H1 (cell line): ENCODE results near the gene ZKSCAN1. TPM values are rescaled to one million over a fixed set of nuclear protein-coding genes. Genes with fewer than 3 reads are reported as not detected.

Experiments
- CTCF ChIA-PET: fragments of 300-600 bp; sonication (Branson Sonifier 250); formaldehyde crosslinking; loops from one replicate; lab custom pipeline; 2021; ENCODE audit not compliant: partially characterized antibody; lab: Charles Lee
- POLR2A ChIA-PET: fragments of 300-600 bp; sonication (Branson Sonifier 250); formaldehyde crosslinking; loops from one replicate; lab custom pipeline; 2021; ENCODE audit warnings: inconsistent platforms; ENCODE audit not compliant: partially characterized antibody; lab: Charles Lee
- DNase-seq, 2 experiments: peaks; one replicate each; pipeline versions ENCODE4 v3.0.0 to v3.0.0-alpha.2; 2010 to 2022; ENCODE audit warnings: low spot score in 2 of 2, low read depth in 1 of 2, mixed read lengths in 1 of 2
- FAIRE-seq: peaks from 2 replicates; lab custom pipeline; 2011; peaks lifted over from hg19 to GRCh38; lab: Jason Lieb, UNC
- H2AFZ ChIP-seq: 2 replicates; pipeline ENCODE4 v1.8.1; 2012; ENCODE audit warnings: low read length, inconsistent platforms
- H2AK5ac ChIP-seq: 2 replicates; pipeline ENCODE4 v1.6.1; 2013; ENCODE audit warnings: low read depth, low read length
- H2BK120ac ChIP-seq: replicated peaks from 2 replicates; pipeline ENCODE3; 2013; ENCODE audit warnings: low read depth, low read length, inconsistent platforms
- H2BK12ac ChIP-seq: 2 replicates; pipeline ENCODE4 v1.6.1; 2013; ENCODE audit warnings: low read depth, low read length
- H2BK15ac ChIP-seq: 2 replicates; pipeline ENCODE4 v1.6.1; 2013; ENCODE audit warnings: low read length
- H2BK20ac ChIP-seq: 2 replicates; pipeline ENCODE4 v1.6.1; 2013; ENCODE audit warnings: low read length
- H2BK5ac ChIP-seq: 2 replicates; pipeline ENCODE4 v1.6.1; 2013; ENCODE audit warnings: low read depth, low read length
- H3K14ac ChIP-seq: 2 replicates; pipeline ENCODE4 v1.6.1; 2013; ENCODE audit warnings: inconsistent platforms; ENCODE audit not compliant: insufficient read length
- H3K18ac ChIP-seq: 2 replicates; pipeline ENCODE4 v1.6.1; 2013; ENCODE audit warnings: low read length; ENCODE audit errors: extremely low read depth
- H3K23ac ChIP-seq: 2 replicates; pipeline ENCODE4 v1.6.1; 2013; ENCODE audit warnings: inconsistent platforms; ENCODE audit not compliant: insufficient read length
- H3K23me2 ChIP-seq: 2 replicates; pipeline ENCODE4 v1.6.1; 2013; ENCODE audit warnings: low read depth, low read length
- H3K27ac ChIP-seq: 2 replicates; pipeline ENCODE4 v1.6.1; 2011; ENCODE audit warnings: low read depth, low read length, inconsistent platforms
- H3K27me3 ChIP-seq, 4 experiments: replicated peaks in 1 of 4; 1 replicate in 1 of 4; 2 replicates in 3 of 4; pipeline versions ENCODE4 v1.6.1 to v1.8.1; 2011 to 2013; ENCODE audit warnings: low read length in 3 of 4, mild to moderate bottlenecking in 3 of 4, inconsistent platforms in 2 of 4, mixed read lengths in 2 of 4, moderate library complexity in 1 of 4; ENCODE audit not compliant: control insufficient read depth in 3 of 4, insufficient read depth in 3 of 4; ENCODE audit errors: extremely low read depth in 1 of 4
- H3K36me3 ChIP-seq, 4 experiments: 2 replicates each; pipeline versions ENCODE4 v1.6.1 to v1.8.1; 2011 to 2013; ENCODE audit warnings: mild to moderate bottlenecking in 4 of 4, low read length in 3 of 4, moderate library complexity in 2 of 4, control low read depth in 1 of 4, inconsistent platforms in 1 of 4; ENCODE audit not compliant: insufficient read depth in 4 of 4, control insufficient read depth in 2 of 4
- H3K4ac ChIP-seq: replicated peaks from 2 replicates; pipeline ENCODE3; 2013; ENCODE audit warnings: low read length, low read depth, mixed read lengths, inconsistent platforms; ENCODE audit not compliant: insufficient read length
- H3K4me1 ChIP-seq, 4 experiments: replicated peaks in 1 of 4; 1 replicate in 1 of 4; 2 replicates in 3 of 4; pipeline versions ENCODE4 v1.6.1 to v1.8.1; 2011 to 2013; ENCODE audit warnings: low read length in 3 of 4, inconsistent platforms in 2 of 4, mixed read lengths in 1 of 4; ENCODE audit not compliant: insufficient read depth in 4 of 4, control insufficient read depth in 3 of 4
- H3K4me2 ChIP-seq, 2 experiments: 2 replicates each; pipeline versions ENCODE4 v1.6.1 to v1.8.1; 2011 to 2013; ENCODE audit warnings: low read depth in 2 of 2, low read length in 2 of 2, control low read depth in 1 of 2, inconsistent platforms in 1 of 2, mild to moderate bottlenecking in 1 of 2; ENCODE audit not compliant: insufficient read depth in 1 of 2
- H3K4me3 ChIP-seq, 4 experiments: fragments of 200-600, 300-600 bp in 1 of 4; sonication (generic), shearing (Covaris generic), sonication (Bioruptor Twin) in 1 of 4; 2 replicates each; pipeline versions ENCODE4 v1.5.1 to v1.8.1; 2011 to 2016; ENCODE audit warnings: low read length in 4 of 4, low read depth in 3 of 4, control low read depth in 2 of 4, inconsistent platforms in 2 of 4, mild to moderate bottlenecking in 2 of 4, mixed read lengths in 1 of 4, moderate library complexity in 1 of 4; ENCODE audit not compliant: insufficient read depth in 2 of 4; ENCODE audit errors: extremely low read depth in 1 of 4
- H3K56ac ChIP-seq: replicated peaks from 2 replicates; pipeline ENCODE3; 2013; ENCODE audit warnings: low read depth, mild to moderate bottlenecking, mixed read lengths, low read length, inconsistent platforms; ENCODE audit not compliant: insufficient read length
- H3K79me1 ChIP-seq: 2 replicates; pipeline ENCODE4 v1.6.1; 2013; ENCODE audit warnings: low read depth, low read length, control low read depth
- H3K79me2 ChIP-seq, 2 experiments: 2 replicates each; pipeline versions ENCODE4 v1.6.1 to v1.8.1; 2012 to 2013; ENCODE audit warnings: low read length in 2 of 2, mild to moderate bottlenecking in 2 of 2, inconsistent platforms in 1 of 2; ENCODE audit not compliant: insufficient read depth in 2 of 2, control insufficient read depth in 1 of 2
- H3K9ac ChIP-seq, 4 experiments: replicated peaks in 1 of 4; 1 replicate in 1 of 4; 2 replicates in 3 of 4; pipeline versions ENCODE4 v1.6.1 to v1.8.1; 2011 to 2013; ENCODE audit warnings: low read depth in 3 of 4, low read length in 3 of 4, control low read depth in 2 of 4, mild to moderate bottlenecking in 2 of 4, moderate library complexity in 2 of 4, inconsistent platforms in 1 of 4; ENCODE audit errors: extremely low read depth in 1 of 4
- H3K9me3 ChIP-seq, 2 experiments: 2 replicates each; pipeline versions ENCODE4 v1.6.1 to v1.8.1; 2012 to 2013; ENCODE audit warnings: mild to moderate bottlenecking in 2 of 2, moderate library complexity in 2 of 2, control low read depth in 1 of 2, inconsistent platforms in 1 of 2, low read depth in 1 of 2, low read length in 1 of 2, mixed read lengths in 1 of 2; ENCODE audit not compliant: insufficient read depth in 2 of 2
- H4K20me1 ChIP-seq, 2 experiments: replicated peaks in 1 of 2; 2 replicates each; pipeline versions ENCODE3 to v1.8.1; 2011 to 2013; ENCODE audit warnings: inconsistent platforms in 2 of 2, low read length in 2 of 2, mild to moderate bottlenecking in 1 of 2; ENCODE audit not compliant: insufficient read depth in 2 of 2, control insufficient read depth in 1 of 2
- H4K5ac ChIP-seq: 2 replicates; pipeline ENCODE4 v1.6.1; 2013; ENCODE audit warnings: low read length, low read depth, mixed read lengths, inconsistent platforms; ENCODE audit not compliant: insufficient read length
- H4K8ac ChIP-seq: 2 replicates; pipeline ENCODE4 v1.8.0; 2013; ENCODE audit warnings: mild to moderate bottlenecking, moderate library complexity, low read length, inconsistent platforms; ENCODE audit not compliant: insufficient read depth; ENCODE audit errors: extremely low read depth
- H4K91ac ChIP-seq: replicated peaks from 2 replicates; pipeline ENCODE3; 2013; ENCODE audit warnings: low read length, mixed read lengths, inconsistent platforms; ENCODE audit not compliant: insufficient read length
- EP300 ChIP-seq, 2 experiments: IDR thresholded peaks; 1 replicate in 1 of 2; 2 replicates in 1 of 2; pipeline ENCODE4 v1.6.1; 2011 to 2012; ENCODE audit warnings: low read depth in 2 of 2, low read length in 2 of 2, mild to moderate bottlenecking in 2 of 2, borderline replicate concordance in 1 of 2, inconsistent platforms in 1 of 2, moderate library complexity in 1 of 2
- NRF1 ChIP-seq: IDR thresholded peaks from 2 replicates; pipeline ENCODE4 v1.6.1; 2011; ENCODE audit warnings: mild to moderate bottlenecking, low read depth, low read length, improper control_type of control experiment
- RAD21 ChIP-seq, 2 experiments: IDR thresholded peaks in 1 of 2; conservative IDR thresholded peaks in 1 of 2; 2 replicates each; pipeline ENCODE4 v1.6.1; 2011; ENCODE audit warnings: low read depth in 2 of 2, low read length in 2 of 2, improper control_type of control experiment in 1 of 2, inconsistent platforms in 1 of 2, mild to moderate bottlenecking in 1 of 2, moderate library complexity in 1 of 2
- SP2 ChIP-seq: IDR thresholded peaks from 2 replicates; pipeline ENCODE4 v1.6.1; 2012; ENCODE audit warnings: mild to moderate bottlenecking, low read length, inconsistent platforms
- SRF ChIP-seq: IDR thresholded peaks from 2 replicates; pipeline ENCODE4 v1.6.1; 2011; ENCODE audit warnings: mild to moderate bottlenecking, low read depth, low read length, moderate library complexity
- WGBS, 2 experiments: shearing (Covaris generic) in 1 of 2; methylation state at CpG; one replicate each; pipeline versions ENCODE4 v1.1.6 to v1.1.7; 2013 to 2015; ENCODE audit warnings: low lambda C conversion rate in 2 of 2, mixed read lengths in 2 of 2, inconsistent platforms in 1 of 2, low coverage in 1 of 2, missing lambda C conversion rate in 1 of 2; ENCODE audit not compliant: insufficient replicate concordance in 2 of 2, insufficient coverage in 1 of 2, insufficient read length in 1 of 2; ENCODE audit errors: extremely low coverage in 1 of 2, missing lambda C conversion rate in 1 of 2; 5-methylcytosine and 5-hydroxymethylcytosine counted together
- polyA plus RNA-seq, 7 experiments: library from polyadenylated mRNA; depleted of rRNA in 3 of 7; stranded (reverse) in 5 of 7; unstranded in 2 of 7; fragments of >200 nt in 5 of 7; fragments of 200-250 nt in 2 of 7; gene quantifications; 1 replicate in 5 of 7; 2 replicates in 1 of 7; 4 replicates in 1 of 7; pipeline versions ENCODE4 v1.2.1 to v1.2.3, GENCODE V29; 2011 to 2013; ENCODE audit warnings: missing spikeins in 2 of 7, mixed read lengths in 2 of 7
- total RNA-seq: library from RNA; stranded (reverse); fragmentation: NEBNext Ultra II Directional; extraction: Animal tissue kit (Norgen Biotek cat#: 25700); gene quantifications from 2 replicates; pipeline ENCODE4 v1.2.1, GENCODE V29; 2021

The ZKSCAN1 gene
- total and polyA plus RNA-seq, 2 of the 8 experiments (the other 6 are each of a cell fraction or from before 2014, with no cell fraction given): 8.2 to 40.6 TPM

DNA sequence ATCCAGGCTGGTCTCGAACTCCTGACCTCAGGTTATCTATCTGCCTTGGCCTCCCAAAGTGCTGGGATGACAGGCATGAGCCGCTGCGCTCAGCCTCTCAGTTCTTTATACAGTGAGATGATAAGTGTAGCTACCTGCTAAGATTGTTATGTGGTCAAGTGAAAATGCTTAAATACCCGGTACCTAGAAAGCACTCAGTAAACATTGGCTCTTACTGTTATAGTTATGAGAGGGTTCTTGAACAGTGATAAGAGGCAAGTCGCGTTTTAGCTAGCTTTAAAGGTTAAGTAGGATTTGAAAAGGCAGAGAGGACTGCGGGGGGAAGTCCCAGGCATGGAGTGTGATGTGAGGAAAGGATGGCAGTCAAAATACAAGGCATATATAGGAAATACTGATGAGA, 4.5 kb downstream of the ZKSCAN1 start:
- WGBS, 2 experiments: 94% methylated on average over 7 of the region's 7 CpGs; no CpG with 5 or more reads in 1 of the 2 experiments
- no peak overlapping the region for H4K5ac ChIP-seq
- H2BK120ac ChIP-seq: no peak overlapping the region
- H3K79me2 ChIP-seq: peaks cover 20 to 62% of the 10 kb centered on the region in 2 experiments
- H3K23ac ChIP-seq: no peak overlapping the region
- no peaks in the 10 kb centered on the region for H3K9me3 ChIP-seq
- peaks cover 11 to 26% (median 17%) of the 10 kb centered on the region in 4 experiments for H3K36me3 ChIP-seq
- H4K91ac ChIP-seq: no peak overlapping the region
- no peak overlapping the region for H3K56ac ChIP-seq
- peaks cover 0 to 4% (median 1%) of the 10 kb centered on the region in 4 experiments; a peak in 3 of 7 replicates for H3K4me1 ChIP-seq
- no peak overlapping the region for H2AFZ ChIP-seq
- H4K8ac ChIP-seq: no peak overlapping the region
- no peak overlapping the region for H3K4me3 ChIP-seq
- no peak overlapping the region for H3K27ac ChIP-seq
- no peak overlapping the region for H2BK12ac ChIP-seq
- DNase-seq (no peak), FAIRE-seq (no peak)
- no peak overlapping the region; a peak in 1 of 7 replicates for H3K9ac ChIP-seq
- H3K27me3 ChIP-seq: no peaks in the 10 kb centered on the region
- H3K18ac ChIP-seq: no peak overlapping the region
- POLR2A ChIA-PET: interaction anchor here (0.7 to 2.0 kb wide), 12 partner anchors 9 to 75 kb away, joined by 3 to 7 read pairs (median 4); partner anchors contain the start of gene ZSCAN21
- peaks cover 9% of the 10 kb centered on the region for H3K23me2 ChIP-seq
- peaks cover 4 to 8% of the 10 kb centered on the region in 2 experiments for H4K20me1 ChIP-seq
- no peak overlapping the region for H2AK5ac ChIP-seq
- no peak overlapping the region for H2BK20ac ChIP-seq
- TF ChIP-seq SRF: no peak
- TF ChIP-seq RAD21 (IDR thresholded peaks at IDR 0.05 in 1 of 2, conservative IDR thresholded peaks at IDR 0.05 in 1 of 2; ENCODE audit: low read depth in 2 of 2, low read length in 2 of 2): no peak
- TF ChIP-seq EP300 (IDR thresholded peaks at IDR 0.05; ENCODE audit: borderline replicate concordance in 1 of 2, low read depth in 2 of 2, low read length in 2 of 2): no peak
- TF ChIP-seq NRF1: no peak
- TF ChIP-seq SP2: no peak
- TF ChIP-seq, all 59 proteins: peak for 0
- Histone ChIP-seq H2BK15ac (no peak overlapping the region), H3K79me1 (peaks cover 12% of the 10 kb centered on the region), H3K4me2 (no peak overlapping the region), H2BK5ac (no peak overlapping the region), H3K4ac (no peak overlapping the region), H3K14ac (no peak overlapping the region)
- CTCF ChIA-PET: interaction anchor here (0.7 to 2.2 kb wide), 9 partner anchors 13 to 111 kb away, joined by 3 to 7 read pairs (median 3); partner anchors contain the start of gene GJC3
